SK-N-SH (cell line): Measurements from ENCODE around the gene DGLUCY. TPM values are rescaled to one million over a fixed set of nuclear protein-coding genes. Genes with fewer than 3 reads are reported as not detected.

Experiments used
- CTCF ChIA-PET: fragments of 300-600, 350-600 bp; formaldehyde crosslinking; extraction: SDS; loops from one replicate; lab custom pipeline; 2021; lab: Yijun Ruan, JAX
- POLR2A ChIA-PET: fragments of 350-600 bp; sonication (Branson Sonifier 250); formaldehyde crosslinking; extraction: SDS; loops from one replicate; lab custom pipeline; 2020; ENCODE audit warnings: antibody characterized with exemption, inconsistent platforms; lab: Yijun Ruan, JAX
- DNase-seq: peaks from one replicate; pipeline ENCODE4 v3.0.0; 2012
- H2AFZ ChIP-seq: fragments of 200-600 bp; sonication (generic); 2 replicates; pipeline ENCODE4 v1.8.1; 2016; ENCODE audit warnings: antibody characterized with exemption, mild to moderate bottlenecking, low read depth
- H3F3A ChIP-seq: fragments of 200-600 bp; sonication (generic); replicated peaks from 2 replicates; pipeline ENCODE3; 2016; ENCODE audit warnings: antibody characterized with exemption, mild to moderate bottlenecking; ENCODE audit not compliant: insufficient read depth
- H3K27ac ChIP-seq, 2 experiments: fragments of 200-500 bp in 1 of 2; fragments of 200-600 bp in 1 of 2; sonication (Bioruptor generic) in 1 of 2; sonication (generic), shearing (Covaris generic) in 1 of 2; 2 replicates each; pipeline versions ENCODE4 v1.5.1 to v1.6.1; 2014 to 2016; ENCODE audit warnings: low read depth in 2 of 2, inconsistent platforms in 1 of 2, low read length in 1 of 2, mild to moderate bottlenecking in 1 of 2, mixed read lengths in 1 of 2
- H3K27me3 ChIP-seq: fragments of 200-600 bp; sonication (generic), shearing (Covaris generic); 2 replicates; pipeline ENCODE4 v1.6.1; 2016; ENCODE audit warnings: mixed run types; ENCODE audit not compliant: insufficient read depth
- H3K36me3 ChIP-seq, 2 experiments: fragments of 200-500 bp in 1 of 2; fragments of 200-600 bp in 1 of 2; sonication (Bioruptor generic) in 1 of 2; sonication (generic) in 1 of 2; replicated peaks in 1 of 2; 2 replicates each; pipeline versions ENCODE3 to v1.5.1; 2014 to 2016; ENCODE audit warnings: low read length in 1 of 2, mild to moderate bottlenecking in 1 of 2; ENCODE audit not compliant: insufficient read depth in 2 of 2, control insufficient read depth in 1 of 2
- H3K4me1 ChIP-seq, 2 experiments: fragments of 200-500 bp in 1 of 2; fragments of 200-600 bp in 1 of 2; sonication (Bioruptor generic) in 1 of 2; sonication (generic), shearing (Covaris generic) in 1 of 2; 2 replicates each; pipeline versions ENCODE4 v1.5.1 to v1.6.1; 2014 to 2016; ENCODE audit warnings: low read depth in 1 of 2, low read length in 1 of 2, mixed run types in 1 of 2; ENCODE audit not compliant: insufficient read depth in 2 of 2, control insufficient read depth in 1 of 2
- H3K4me2 ChIP-seq: fragments of 200-600 bp; sonication (generic), shearing (Covaris generic); 2 replicates; pipeline ENCODE4 v1.6.1; 2017; ENCODE audit warnings: mixed run types
- H3K4me3 ChIP-seq, 2 experiments: fragments of 200-500 bp in 1 of 2; fragments of 200-600 bp in 1 of 2; sonication (Bioruptor generic) in 1 of 2; sonication (generic), shearing (Covaris generic) in 1 of 2; 2 replicates each; pipeline versions ENCODE4 v1.5.1 to v1.8.1; 2014 to 2016; ENCODE audit warnings: low read depth in 2 of 2, inconsistent platforms in 1 of 2, low read length in 1 of 2, mild to moderate bottlenecking in 1 of 2, mixed read lengths in 1 of 2, moderate library complexity in 1 of 2
- H3K79me2 ChIP-seq: fragments of 200-600 bp; sonication (generic); 2 replicates; pipeline ENCODE4 v1.8.1; 2017; ENCODE audit warnings: mild to moderate bottlenecking; ENCODE audit not compliant: insufficient read depth
- H3K9ac ChIP-seq: fragments of 200-600 bp; sonication (generic); 2 replicates; pipeline ENCODE4 v1.6.1; 2017; ENCODE audit warnings: mixed run types
- H3K9me2 ChIP-seq: fragments of 200-600 bp; sonication (generic); 2 replicates; pipeline ENCODE4 v1.6.1; 2017; ENCODE audit warnings: mixed run types
- H3K9me3 ChIP-seq: fragments of 200-600 bp; sonication (generic); 2 replicates; pipeline ENCODE4 v1.6.1; 2017; ENCODE audit warnings: mixed run types, mild to moderate bottlenecking, moderate library complexity
- H4K20me1 ChIP-seq: fragments of 200-600 bp; sonication (generic); 2 replicates; pipeline ENCODE4 v1.6.1; 2017; ENCODE audit warnings: mild to moderate bottlenecking, mixed run types; ENCODE audit not compliant: insufficient read depth
- CHD2 ChIP-seq: fragments of 150-350 bp; IDR thresholded peaks from 2 replicates; pipeline ENCODE4 v1.6.1; 2018; ENCODE audit warnings: low read length; ENCODE audit not compliant: partially characterized antibody
- CTCF ChIP-seq: fragments of 200-600 bp; sonication (generic); IDR thresholded peaks from 2 replicates; pipeline ENCODE4 v1.6.1; 2017; ENCODE audit warnings: antibody characterized with exemption, mild to moderate bottlenecking, moderate library complexity
- EP300 ChIP-seq, 2 experiments: IDR thresholded peaks; 2 replicates each; pipeline versions ENCODE4 v1.4.0 to v1.6.1; 2012; ENCODE audit warnings: borderline replicate concordance in 1 of 2, low read depth in 1 of 2, low read length in 1 of 2
- EZH2phosphoT487 ChIP-seq: fragments of 200-600 bp; sonication (generic); IDR thresholded peaks from 2 replicates; pipeline ENCODE4 v1.6.1; 2017; ENCODE audit warnings: low read depth, mixed run types, mild to moderate bottlenecking, antibody characterized with exemption, moderate library complexity, borderline replicate concordance
- FOSL2 ChIP-seq: IDR thresholded peaks from 2 replicates; pipeline ENCODE4 v1.4.0; 2012; ENCODE audit warnings: low read depth, mild to moderate bottlenecking, moderate library complexity, borderline replicate concordance
- FOXJ3 ChIP-seq: sonication (generic); formaldehyde crosslinking; IDR thresholded peaks from 2 replicates; pipeline ENCODE4 v1.5.1; 2020; ENCODE audit warnings: mild to moderate bottlenecking, missing genetic modification reagents
- FOXM1 ChIP-seq: IDR thresholded peaks from 2 replicates; pipeline ENCODE4 v1.4.0; 2012; ENCODE audit warnings: low read depth, mild to moderate bottlenecking
- GATA2 ChIP-seq: sonication (generic); formaldehyde crosslinking; IDR thresholded peaks from 2 replicates; pipeline ENCODE4 v1.5.0; 2020; ENCODE audit warnings: mild to moderate bottlenecking, missing genetic modification reagents
- JUND ChIP-seq: IDR thresholded peaks from 2 replicates; pipeline ENCODE4 v1.4.0; 2012
- MEF2A ChIP-seq: IDR thresholded peaks from 2 replicates; pipeline ENCODE4 v1.4.0; 2012; ENCODE audit warnings: low read depth, borderline replicate concordance
- MXI1 ChIP-seq: IDR thresholded peaks from 2 replicates; pipeline ENCODE4 v1.6.1; 2012; ENCODE audit warnings: mild to moderate bottlenecking, low read depth, low read length, improper control_type of control experiment
- NFIC ChIP-seq: IDR thresholded peaks from 2 replicates; pipeline ENCODE4 v1.4.0; 2012; ENCODE audit warnings: borderline replicate concordance
- RAD21 ChIP-seq: IDR thresholded peaks from 2 replicates; pipeline ENCODE4 v1.6.1; 2012; ENCODE audit warnings: mild to moderate bottlenecking, low read length
- TEAD4 ChIP-seq: IDR thresholded peaks from 2 replicates; pipeline ENCODE4 v1.4.0; 2012; ENCODE audit warnings: mild to moderate bottlenecking, borderline replicate concordance; ENCODE audit not compliant: insufficient read depth
- USF2 ChIP-seq: fragments of 150-350 bp; IDR thresholded peaks from 2 replicates; pipeline ENCODE4 v1.6.1; 2017; ENCODE audit warnings: antibody characterized with exemption, low read length, low read depth, borderline replicate concordance
- YY1 ChIP-seq: IDR thresholded peaks from 2 replicates; pipeline ENCODE4 v1.4.0; 2012; ENCODE audit warnings: low read depth, mild to moderate bottlenecking
- WGBS: methylation state at CpG from one replicate; pipeline ENCODE4 v1.1.6; 2017; ENCODE audit warnings: low lambda C conversion rate; 5-methylcytosine and 5-hydroxymethylcytosine counted together
- polyA plus RNA-seq, 3 experiments: library from polyadenylated mRNA; depleted of rRNA; stranded (reverse); fragments of >200 nt; gene quantifications; 2 replicates each; pipeline ENCODE4 v1.2.3, GENCODE V29; 2012
- TF ChIP-seq, protein P1 (sequence below): IDR thresholded peaks from 2 replicates; pipeline ENCODE4 v1.6.1; 2012; ENCODE audit warnings: mild to moderate bottlenecking, low read depth, low read length, moderate library complexity

Gene DGLUCY
- polyA plus RNA-seq, 1 of the 3 experiments (the other 2 are of a cell fraction) = 17.2 TPM

DNA sequence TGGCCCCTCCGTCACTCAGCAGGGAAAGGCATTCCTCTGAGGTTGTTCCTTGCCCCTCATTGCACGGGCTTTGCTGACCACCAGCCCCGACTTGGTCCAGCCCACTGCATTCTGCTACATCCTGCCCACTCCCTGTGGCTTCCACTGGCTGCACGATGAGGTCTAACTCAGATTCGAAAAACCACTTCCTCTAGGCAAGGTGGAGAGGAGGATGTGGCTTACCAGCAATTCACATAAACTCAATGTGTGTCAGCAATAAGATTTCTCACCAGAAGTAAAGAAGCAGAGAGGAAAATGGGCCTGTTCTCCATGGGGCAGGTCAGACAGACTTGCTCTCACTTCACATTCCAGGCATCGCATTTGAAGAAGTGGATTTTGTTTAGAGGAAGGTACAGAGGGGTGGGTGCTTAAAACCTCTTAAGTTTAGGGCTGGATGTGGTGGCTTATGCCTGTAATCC, 115.9 kb downstream of the DGLUCY start:
- H2AFZ ChIP-seq = no peak overlapping the region
- no peaks in the 10 kb centered on the region; a peak in 1 of 4 replicates for H3K4me1 ChIP-seq
- DNase-seq = no peak
- no peaks in the 10 kb centered on the region for H3F3A ChIP-seq
- peaks cover 0 to 1% of the 10 kb centered on the region in 2 experiments for H3K36me3 ChIP-seq
- no peak overlapping the region for H3K9ac ChIP-seq
- CTCF ChIA-PET = interaction anchor here (0.8 kb wide), 1 partner anchor 8 kb away, joined by 3 read pairs; no protein-coding TSS in a partner anchor
- TF ChIP-seq FOXJ3 (CRISPR knock-in tag) (no peak), USF2 (no peak), FOXM1 (no peak), MEF2A (no peak), CTCF (no peak), GATA2 (CRISPR knock-in tag) (no peak), YY1 (no peak), NFIC (no peak), TEAD4 (no peak), CHD2 (no peak), EP300 (IDR thresholded peaks at IDR 0.05; ENCODE audit: borderline replicate concordance in 1 of 2, low read depth in 1 of 2, low read length in 1 of 2) (no peak), RAD21 (no peak), JUND (no peak), EZH2phosphoT487 (no peak), MXI1 (no peak), FOSL2 (no peak)
- TF ChIP-seq, protein P1, sequence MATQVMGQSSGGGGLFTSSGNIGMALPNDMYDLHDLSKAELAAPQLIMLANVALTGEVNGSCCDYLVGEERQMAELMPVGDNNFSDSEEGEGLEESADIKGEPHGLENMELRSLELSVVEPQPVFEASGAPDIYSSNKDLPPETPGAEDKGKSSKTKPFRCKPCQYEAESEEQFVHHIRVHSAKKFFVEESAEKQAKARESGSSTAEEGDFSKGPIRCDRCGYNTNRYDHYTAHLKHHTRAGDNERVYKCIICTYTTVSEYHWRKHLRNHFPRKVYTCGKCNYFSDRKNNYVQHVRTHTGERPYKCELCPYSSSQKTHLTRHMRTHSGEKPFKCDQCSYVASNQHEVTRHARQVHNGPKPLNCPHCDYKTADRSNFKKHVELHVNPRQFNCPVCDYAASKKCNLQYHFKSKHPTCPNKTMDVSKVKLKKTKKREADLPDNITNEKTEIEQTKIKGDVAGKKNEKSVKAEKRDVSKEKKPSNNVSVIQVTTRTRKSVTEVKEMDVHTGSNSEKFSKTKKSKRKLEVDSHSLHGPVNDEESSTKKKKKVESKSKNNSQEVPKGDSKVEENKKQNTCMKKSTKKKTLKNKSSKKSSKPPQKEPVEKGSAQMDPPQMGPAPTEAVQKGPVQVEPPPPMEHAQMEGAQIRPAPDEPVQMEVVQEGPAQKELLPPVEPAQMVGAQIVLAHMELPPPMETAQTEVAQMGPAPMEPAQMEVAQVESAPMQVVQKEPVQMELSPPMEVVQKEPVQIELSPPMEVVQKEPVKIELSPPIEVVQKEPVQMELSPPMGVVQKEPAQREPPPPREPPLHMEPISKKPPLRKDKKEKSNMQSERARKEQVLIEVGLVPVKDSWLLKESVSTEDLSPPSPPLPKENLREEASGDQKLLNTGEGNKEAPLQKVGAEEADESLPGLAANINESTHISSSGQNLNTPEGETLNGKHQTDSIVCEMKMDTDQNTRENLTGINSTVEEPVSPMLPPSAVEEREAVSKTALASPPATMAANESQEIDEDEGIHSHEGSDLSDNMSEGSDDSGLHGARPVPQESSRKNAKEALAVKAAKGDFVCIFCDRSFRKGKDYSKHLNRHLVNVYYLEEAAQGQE = no peak
- no peaks in the 10 kb centered on the region for H3K27me3 ChIP-seq
- POLR2A ChIA-PET = no interaction called here
- no peak overlapping the region for H3K4me2 ChIP-seq
- WGBS = 76% methylated on average over 5 of the region's 6 CpGs
- H4K20me1 ChIP-seq = no peaks in the 10 kb centered on the region
- no peak overlapping the region for H3K4me3 ChIP-seq
- H3K9me2 ChIP-seq = no peaks in the 10 kb centered on the region
- H3K9me3 ChIP-seq = no peaks in the 10 kb centered on the region
- H3K27ac ChIP-seq = no peak overlapping the region
- H3K79me2 ChIP-seq = no peaks in the 10 kb centered on the region
